Adrenal gland (tissue), 5 donors: Measurements from ENCODE around the gene RFLNA.

ENCODE experiments used
- CTCF ChIP-seq, 6 experiments: fragments of 450-650 bp in 4 of 6; fragments of 200-600 bp in 2 of 6; sonication (generic) in 1 of 6; IDR thresholded peaks; 1 replicate in 5 of 6; 2 replicates in 1 of 6; pipeline versions ENCODE4 v1.5.1 to v1.8.0; 2016 to 2021; ENCODE audit warnings: antibody characterized with exemption in 6 of 6, mild to moderate bottlenecking in 2 of 6, moderate library complexity in 1 of 6
- POLR2A ChIP-seq, 2 donors: fragments of 450-650 bp; IDR thresholded peaks; one replicate each; pipeline ENCODE4 v1.6.1; 2017; ENCODE audit warnings: antibody characterized with exemption in 2 of 2, mild to moderate bottlenecking in 2 of 2, moderate library complexity in 1 of 2
- donor health status: DM: no; HTN: no; CAD: no.

- TF ChIP-seq CTCF (IDR thresholded peaks at IDR 0.05), result no peak
- no peak for TF ChIP-seq POLR2A (IDR thresholded peaks at IDR 0.05)
Measured at GRCh38 chr12:124303579-124304313, 8.9 kb downstream of the RFLNA start.
